22Rv1 (cell line): ENCODE data around the gene F8A3.

Experiments
- CTCF ChIP-seq: fragments of 450-650 bp; IDR thresholded peaks from 2 replicates; pipeline ENCODE4 v1.5.1; 2017; ENCODE audit warnings: mild to moderate bottlenecking
- ZFX ChIP-seq: fragments of 450-650 bp; IDR thresholded peaks from 2 replicates; pipeline ENCODE4 v1.6.1; 2017; ENCODE audit warnings: antibody characterized with exemption, borderline replicate concordance

- TF ChIP-seq CTCF (no peak), ZFX (no peak)
Measured at GRCh38 chrX:155505296-155505695, 46.9 kb upstream of the F8A3 start.
